ENCODE measurements around the gene P2RX1.

Gene P2RX1

DNA sequence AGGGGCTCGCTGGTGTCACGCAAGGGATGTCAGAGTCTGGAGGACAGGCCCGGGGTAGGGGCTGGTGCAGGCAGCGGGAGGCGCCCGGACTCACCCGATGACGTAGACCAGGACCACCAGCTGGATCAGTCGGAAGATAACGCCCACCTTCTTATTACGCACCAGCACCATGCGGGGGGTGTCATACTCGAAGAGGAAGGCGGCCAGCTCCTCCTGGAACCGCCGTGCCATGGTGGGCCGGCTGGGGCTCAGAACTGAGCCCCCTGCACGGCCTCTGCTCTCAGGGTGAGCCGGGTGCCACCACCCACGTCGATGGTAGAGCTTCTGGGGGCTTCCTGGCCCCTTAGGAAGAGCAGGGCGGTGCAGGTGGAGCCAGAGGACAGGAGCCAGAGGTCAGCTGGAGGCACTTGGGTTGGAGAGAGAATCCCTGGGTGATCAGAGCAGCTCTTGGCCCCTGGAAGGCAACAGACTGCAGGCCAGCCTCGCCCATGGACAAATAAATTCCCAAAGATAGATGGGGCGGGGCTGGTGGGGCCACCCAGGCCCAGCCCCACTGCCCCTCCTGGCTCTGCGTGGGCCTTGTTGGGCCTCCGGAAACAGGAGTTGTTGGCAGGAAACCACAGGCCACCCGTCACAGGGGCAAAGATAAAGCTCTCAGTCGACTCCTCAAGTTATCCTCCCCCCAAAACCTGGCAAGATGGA, at the start of gene P2RX1:
Gene P2RX1 (minus strand): TSS at position 471 of the 702 bp plus-strand sequence. CDS start 240 bp downstream, at position 231.
- DNase-seq (ENCODE audit: low read depth in 3 of 3) = no peak

GRCh38 chr17:3965118-3965800, 49.0 kb upstream of the P2RX1 start:
- peak; percentile 30 to 39 (median 37) for DNase-seq (ENCODE audit: low read depth in 3 of 3)

- DNase-seq (ENCODE audit: low read depth in 3 of 3) = peak; percentile 23 to 65 (median 38)
These were observed 48.2 kb upstream of the P2RX1 start, which contains the start of gene ATP2A3 for GRCh38 chr17:3964203-3965117. TSS of gene ATP2A3 (minus strand) at chr17:3964437. CDS start at chr17:3964291, 146 bp downstream.

- peak; percentile 26 to 41 (median 29) for DNase-seq (ENCODE audit: low read depth in 3 of 3)
These were observed 47.3 kb upstream of the P2RX1 start for GRCh38 chr17:3963237-3964201.

DNA sequence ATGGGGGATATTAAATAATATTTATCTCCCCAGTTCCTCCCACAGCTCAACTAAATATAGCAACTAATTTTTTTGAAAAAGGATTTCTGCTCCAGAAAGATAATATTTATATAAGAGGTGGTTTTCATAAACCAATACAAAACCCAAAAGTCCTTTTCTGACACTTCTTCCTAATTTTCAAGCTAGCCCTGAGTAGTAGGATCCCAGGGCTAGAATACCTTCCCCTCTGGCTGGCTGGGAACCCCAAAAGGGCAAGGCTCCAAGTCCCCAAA, 46.6 kb upstream of the P2RX1 start:
- DNase-seq (ENCODE audit: low read depth in 3 of 3) = no peak

- no peak for DNase-seq (ENCODE audit: low read depth in 3 of 3)
These were observed 46.1 kb upstream of the P2RX1 start for GRCh38 chr17:3962217-3962964.

DNA sequence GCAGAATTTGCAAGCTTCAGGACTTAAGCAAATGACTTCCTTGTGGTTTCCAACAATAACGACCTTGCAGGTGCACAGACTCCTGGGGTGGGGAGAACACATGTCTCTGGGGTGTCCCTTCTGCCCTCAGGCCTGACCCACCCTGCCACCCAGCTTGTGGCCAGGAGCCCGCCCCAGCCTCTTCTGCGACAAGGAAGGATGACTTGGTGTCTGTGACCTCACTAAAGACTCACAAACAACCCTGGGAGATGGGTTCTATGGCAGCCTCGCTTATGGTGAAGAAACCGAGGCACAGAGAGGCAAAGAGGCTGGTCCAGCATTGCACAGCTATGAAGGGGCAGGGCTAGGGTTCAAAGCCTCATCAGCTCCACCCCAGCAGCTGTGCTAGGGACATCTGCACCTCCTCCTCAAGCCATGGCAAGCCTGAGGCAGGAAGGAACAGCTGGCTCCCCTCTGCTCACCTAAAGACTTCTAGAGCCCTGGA, 45.3 kb upstream of the P2RX1 start:
- no peak for DNase-seq (ENCODE audit: low read depth in 3 of 3)

DNA sequence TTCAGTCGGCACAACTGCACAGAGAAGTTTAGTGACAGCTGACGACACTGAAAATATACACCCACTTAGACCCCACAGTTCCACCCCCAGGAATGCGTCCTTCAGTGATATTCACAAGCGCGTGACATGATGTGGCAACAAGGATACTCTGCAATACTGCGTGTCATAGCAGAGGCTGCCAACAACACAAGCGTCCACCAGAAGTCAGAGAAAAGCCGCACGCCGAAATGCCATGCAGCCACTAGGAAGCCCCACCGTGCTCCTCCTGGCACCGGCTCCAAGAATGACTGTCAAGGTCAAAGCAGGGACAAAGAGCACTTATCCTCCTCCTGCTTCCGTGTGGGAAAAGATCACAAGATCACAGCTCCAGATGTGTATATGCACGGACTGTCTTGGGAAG, 44.5 kb upstream of the P2RX1 start:
- DNase-seq (ENCODE audit: low read depth in 3 of 3) = no peak

DNA sequence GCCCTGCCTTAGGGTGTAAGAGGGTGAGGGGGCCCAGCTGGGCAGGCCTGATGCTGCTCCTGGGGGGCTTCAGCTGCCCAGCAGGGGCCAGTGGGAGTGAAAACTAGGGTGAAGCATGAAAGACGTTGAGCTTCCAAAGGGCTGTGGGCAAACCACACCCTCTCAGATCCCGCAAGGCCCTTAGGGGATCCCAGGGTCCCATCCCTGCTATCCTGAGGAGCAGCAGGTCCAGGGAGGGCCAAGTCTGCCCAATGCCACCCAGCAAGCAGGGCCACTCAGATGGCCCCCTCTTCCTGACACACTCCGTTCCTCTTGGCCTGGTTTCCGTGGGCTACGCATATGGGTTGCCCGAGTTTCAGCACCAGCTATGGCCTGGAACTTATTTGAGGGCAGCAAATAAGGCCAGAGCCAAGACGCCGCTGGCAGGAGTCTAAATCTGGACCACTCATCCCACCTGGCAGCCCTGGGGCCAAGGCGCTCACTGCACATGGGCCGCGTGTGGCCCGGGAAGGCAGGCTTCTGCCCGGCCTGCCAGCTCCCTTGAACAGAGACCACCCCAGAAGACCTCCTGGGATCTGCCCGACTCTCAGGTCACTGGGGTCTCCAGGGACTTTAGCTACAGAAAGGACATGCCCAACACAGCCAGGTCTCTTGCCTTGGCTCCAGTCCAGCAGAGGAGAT, 43.8 kb upstream of the P2RX1 start:
- DNase-seq (ENCODE audit: low read depth in 3 of 3) = no peak

DNA sequence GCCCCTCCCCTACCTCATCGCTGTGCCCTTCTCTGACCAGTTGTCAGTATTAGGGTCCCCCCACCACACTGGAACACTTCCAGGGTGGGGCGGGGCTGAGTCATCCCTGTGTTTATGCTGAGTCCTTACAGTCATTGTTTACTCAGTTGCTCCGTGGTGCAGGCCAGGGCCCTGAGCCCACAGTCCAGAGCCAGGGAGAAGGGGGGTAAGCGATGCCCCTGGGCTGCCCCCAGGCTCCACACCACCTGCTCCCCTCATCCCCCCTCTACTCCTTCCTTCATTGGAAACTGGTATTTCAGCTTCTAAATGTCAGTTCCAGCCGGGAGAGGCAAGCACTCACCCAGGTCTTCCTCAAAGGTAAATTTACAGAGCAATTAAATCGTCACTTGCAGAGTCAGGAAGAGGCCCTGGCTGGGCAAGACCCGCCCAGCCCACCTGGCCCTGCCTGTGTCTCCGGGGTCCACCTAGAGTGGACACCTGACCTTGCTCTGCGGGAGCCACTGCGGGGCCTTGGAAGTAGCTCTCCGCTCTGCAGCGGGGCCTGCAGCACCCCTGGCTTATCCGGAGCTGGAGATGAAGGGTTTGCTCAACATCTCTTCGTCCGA, 43.1 kb upstream of the P2RX1 start:
- DNase-seq (ENCODE audit: low read depth in 3 of 3) = no peak

DNA sequence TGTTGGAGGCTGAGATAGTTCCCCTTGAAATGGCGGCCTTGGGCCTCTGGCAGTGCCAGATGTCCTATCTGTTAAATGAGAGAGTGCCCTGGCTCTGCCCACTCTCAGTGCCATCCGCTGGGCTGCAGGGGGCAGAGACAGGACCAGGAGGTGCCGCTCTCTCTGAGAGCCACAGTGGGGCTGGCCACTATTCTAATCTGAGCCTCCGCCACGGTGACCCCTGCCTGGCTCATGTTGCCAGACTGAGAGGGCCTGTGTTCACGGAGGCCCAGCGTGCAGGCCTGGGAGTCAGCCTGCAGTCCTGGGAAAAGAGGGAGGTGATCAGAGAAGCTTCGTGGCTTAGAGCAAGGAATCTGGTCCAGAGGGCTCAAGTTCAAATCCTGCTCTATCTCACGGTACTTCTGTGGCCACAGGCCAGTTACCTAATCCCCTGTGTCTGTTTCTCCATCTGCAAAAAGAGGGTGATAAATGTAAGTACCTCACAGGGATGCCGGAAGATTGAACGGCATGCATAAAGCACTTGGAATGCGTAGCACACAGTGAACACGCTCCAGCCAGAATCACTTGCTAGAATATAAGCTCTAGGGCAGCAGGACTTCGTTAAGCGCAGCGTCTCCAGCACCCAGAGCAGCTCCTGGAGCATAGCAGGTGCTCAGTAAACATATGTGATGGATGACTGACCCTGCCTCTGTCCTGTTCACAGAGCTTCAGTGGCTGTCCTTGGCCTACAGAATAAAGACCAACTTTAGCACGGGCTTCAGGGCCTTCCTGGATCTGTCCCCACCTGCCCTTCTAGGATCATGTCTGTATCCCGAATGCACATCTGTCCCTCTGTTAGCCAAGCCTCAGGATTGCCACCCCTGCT, 41.7 kb upstream of the P2RX1 start:
- DNase-seq (ENCODE audit: low read depth in 3 of 3) = no peak

DNA sequence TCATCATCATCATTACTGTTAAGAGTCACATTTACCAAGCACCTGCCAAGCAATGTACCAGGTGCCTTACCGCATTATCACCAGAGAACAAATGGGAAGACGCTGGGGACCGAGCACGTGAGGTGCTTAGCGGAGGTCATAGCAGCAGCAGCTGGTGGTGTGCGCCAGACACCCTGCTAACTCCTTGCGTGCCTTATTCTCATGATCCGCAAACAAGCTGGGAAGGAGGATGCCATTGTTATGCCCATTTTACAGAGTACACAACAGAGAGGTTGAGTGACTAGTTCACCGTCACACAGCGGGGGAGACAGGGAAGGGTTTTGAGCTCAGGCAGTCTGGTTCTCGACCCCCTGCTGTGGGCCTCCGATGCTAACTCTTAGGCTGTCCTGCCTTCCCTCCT, 40.7 kb upstream of the P2RX1 start:
- DNase-seq (ENCODE audit: low read depth in 3 of 3) = no peak

- no peak for DNase-seq (ENCODE audit: low read depth in 3 of 3)
These were observed 40.2 kb upstream of the P2RX1 start for GRCh38 chr17:3956327-3956957.

- DNase-seq (ENCODE audit: low read depth in 3 of 3) = no peak
These were observed 39.4 kb upstream of the P2RX1 start for GRCh38 chr17:3955673-3955988.

DNA sequence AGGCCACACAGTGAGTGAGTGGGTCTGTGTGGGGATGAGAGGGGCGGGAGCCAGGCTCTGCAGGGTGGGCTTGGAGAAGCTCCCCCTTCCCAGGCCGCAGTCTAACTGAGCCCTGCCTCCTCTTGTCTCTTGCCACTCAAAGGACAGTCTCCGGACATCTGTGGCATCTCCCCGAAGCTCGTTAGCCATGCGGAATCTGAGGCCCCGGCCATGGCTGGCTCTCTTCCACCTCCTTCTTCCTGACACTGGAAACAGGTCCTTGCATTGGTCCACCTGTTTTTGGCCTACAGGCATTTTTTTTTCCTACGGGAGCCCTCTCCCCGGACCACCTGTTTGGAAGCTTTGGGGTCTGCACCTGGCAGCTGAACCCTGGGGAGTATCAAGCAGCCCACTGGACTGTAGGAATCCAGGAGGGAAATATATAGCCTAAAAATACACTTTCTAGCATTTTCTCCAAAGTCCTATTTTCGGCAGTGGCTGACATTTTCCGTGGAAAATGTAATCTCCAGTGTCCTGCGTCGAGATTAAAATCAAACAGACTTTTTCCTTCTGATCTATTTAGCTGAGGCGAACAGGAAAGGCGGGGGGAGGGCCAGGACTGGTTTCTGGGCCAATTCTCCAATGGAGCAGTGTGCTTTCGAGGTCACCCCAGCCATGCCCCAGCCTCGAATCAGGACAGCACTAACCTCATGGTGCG, 38.9 kb upstream of the P2RX1 start:
- DNase-seq (ENCODE audit: low read depth in 3 of 3) = no peak

GRCh38 chr17:3954086-3954485, 37.8 kb upstream of the P2RX1 start:
- DNase-seq (ENCODE audit: low read depth in 3 of 3) = no peak

DNA sequence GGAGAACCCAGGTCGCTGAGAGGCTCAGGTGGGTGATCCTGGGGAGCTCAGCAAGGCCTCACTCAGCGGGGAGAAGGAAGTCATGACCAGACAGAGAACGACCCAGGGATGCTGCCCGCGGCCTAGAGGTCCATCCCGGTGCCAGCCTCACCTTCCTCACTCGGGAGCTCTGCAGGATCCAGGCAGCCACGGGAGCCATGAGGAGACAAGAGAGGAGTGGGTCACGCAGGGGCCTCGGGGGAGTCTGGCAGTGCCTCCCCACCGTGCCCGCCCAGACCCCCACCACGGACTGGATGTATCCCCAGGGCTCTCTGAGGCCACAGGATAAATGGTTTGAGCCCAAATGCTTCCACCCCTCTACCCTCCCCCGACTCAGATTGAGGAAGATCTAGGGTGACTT, 37.3 kb upstream of the P2RX1 start:
- no peak for DNase-seq (ENCODE audit: low read depth in 3 of 3)

GRCh38 chr17:3952186-3952585, 35.9 kb upstream of the P2RX1 start:
- no peak for DNase-seq (ENCODE audit: low read depth in 3 of 3)

Measured in stimulated activated CD4-positive, alpha-beta T cell treated with anti-CD3 and anti-CD28 coated beads, TNF-alpha, amount 100 ng/mL, for 4 hours (primary cell).